ENCODE measurements around the gene EIF4G3. TPM values are rescaled to one million over a fixed set of nuclear protein-coding genes. Genes with fewer than 3 reads are reported as not detected.
A peak's percentile ranks its signal among the peaks of the same experiment; 100 is the strongest.

EIF4G3 gene
- total and polyA plus RNA-seq, 10 donors, result 14.3 to 97.3 (median 64.1) TPM

- DNase-seq, result no peak
- 94 to 100% (median 96%) methylated on average over 2 of the region's 2 CpGs for WGBS, 5 donors
- no peak for TF ChIP-seq POLR2AphosphoS5 (IDR thresholded peaks at IDR 0.05)
- TF ChIP-seq CTCF (IDR thresholded peaks at IDR 0.05 in 8 of 11, conservative IDR thresholded peaks at IDR 0.05 in 3 of 11), result no peak
- TF ChIP-seq POLR2A (IDR thresholded peaks at IDR 0.05), result no peak
- intact Hi-C loops (cut with DNase I; ENCODE audit: low total_unique reads), result no loop called here
- no peaks in the 10 kb centered on the region for H3K27me3 ChIP-seq (replicated peaks in 1 of 7)
- peaks cover 0 to 48% (median 17%) of the 10 kb centered on the region in 6 donors for H3K4me1 ChIP-seq
- H3K4me3 ChIP-seq, result no peak overlapping the region
- no peak overlapping the region for H3K27ac ChIP-seq
- no peaks in the 10 kb centered on the region for H3K9me3 ChIP-seq
- H3K36me3 ChIP-seq, result peaks cover 0 to 75% (median 21%) of the 10 kb centered on the region in 6 donors
Measured at GRCh38 chr1:21168444-21168843, 8.3 kb downstream of the EIF4G3 start.

- Histone ChIP-seq H3K4me3 (no peak overlapping the region), H3K9me3 (no peaks in the 10 kb centered on the region), H3K27me3 (replicated peaks in 1 of 7) (no peaks in the 10 kb centered on the region), H3K27ac (peak overlapping the region in 1 of 8 donors; percentile 11), H3K36me3 (peaks cover 0 to 87% (median 28%) of the 10 kb centered on the region in 6 donors), H3K4me1 (peaks cover 0 to 37% (median 19%) of the 10 kb centered on the region in 6 donors)
- TF ChIP-seq POLR2AphosphoS5 (IDR thresholded peaks at IDR 0.05), result no peak
- no peak for TF ChIP-seq CTCF (IDR thresholded peaks at IDR 0.05 in 8 of 11, conservative IDR thresholded peaks at IDR 0.05 in 3 of 11)
- TF ChIP-seq POLR2A (IDR thresholded peaks at IDR 0.05), result no peak
- intact Hi-C loops (cut with DNase I; ENCODE audit: low total_unique reads), result no loop called here
- no peak for DNase-seq
- 24 to 65% (median 44%) methylated on average over 1 of the region's 1 CpG for whole genome bisulfite sequencing, 5 donors
Measured at GRCh38 chr1:21165646-21166045, 11.1 kb downstream of the EIF4G3 start.

GRCh38 chr1:21165076-21165475 lies 11.6 kb downstream of the EIF4G3 start:
- Histone ChIP-seq H3K27ac (peak overlapping the region in 1 of 8 donors; percentile 11), H3K4me3 (no peak overlapping the region), H3K27me3 (replicated peaks in 1 of 7) (no peaks in the 10 kb centered on the region), H3K4me1 (peaks cover 0 to 37% (median 19%) of the 10 kb centered on the region in 6 donors), H3K9me3 (no peaks in the 10 kb centered on the region), H3K36me3 (peaks cover 0 to 86% (median 25%) of the 10 kb centered on the region in 6 donors)
- no peak for TF ChIP-seq CTCF (IDR thresholded peaks at IDR 0.05 in 8 of 11, conservative IDR thresholded peaks at IDR 0.05 in 3 of 11)
- TF ChIP-seq POLR2AphosphoS5 (IDR thresholded peaks at IDR 0.05), result no peak
- TF ChIP-seq POLR2A (IDR thresholded peaks at IDR 0.05), result no peak
- intact Hi-C loops (cut with DNase I; ENCODE audit: low total_unique reads), result no loop called here
- 90 to 96% (median 93%) methylated on average over 2 of the region's 2 CpGs for WGBS, 5 donors
- DNase-seq, result no peak

- intact Hi-C loops (cut with DNase I; ENCODE audit: low total_unique reads), result no loop called here
- no peak for DNase-seq
- WGBS, 5 donors, result 93 to 96% (median 95%) methylated on average over 8 of the region's 8 CpGs
- H3K9me3 ChIP-seq, result no peaks in the 10 kb centered on the region
- no peaks in the 10 kb centered on the region for H3K27me3 ChIP-seq (replicated peaks in 1 of 7)
- no peak overlapping the region for H3K27ac ChIP-seq
- TF ChIP-seq POLR2A (IDR thresholded peaks at IDR 0.05) (no peak), CTCF (IDR thresholded peaks at IDR 0.05 in 8 of 11, conservative IDR thresholded peaks at IDR 0.05 in 3 of 11) (no peak), POLR2AphosphoS5 (IDR thresholded peaks at IDR 0.05) (no peak)
- H3K4me3 ChIP-seq, result no peak overlapping the region
- peaks cover 0 to 37% (median 19%) of the 10 kb centered on the region in 6 donors for H3K4me1 ChIP-seq
- H3K36me3 ChIP-seq, result peaks cover 0 to 85% (median 21%) of the 10 kb centered on the region in 6 donors
Measured at GRCh38 chr1:21164266-21164665, 12.4 kb downstream of the EIF4G3 start.

Data from spleen (tissue), 11 donors.